PC-3 (cell line): ENCODE results near the gene ATXN10. TPM values are rescaled to one million over a fixed set of nuclear protein-coding genes. Genes with fewer than 3 reads are reported as not detected.

ENCODE experiments used
- ATAC-seq: fragments of 200-7000 bp; cut with Tn5 transposase; 2 replicates; pipeline ENCODE4 v1.9.1; 2020; ENCODE audit warnings: mild to moderate bottlenecking, moderate library complexity
- BruUV-seq: library from RNA; stranded (reverse); fragments of 400-500 nt; replicated peaks from 2 replicates; lab custom pipeline; 2021; lab: Mats Ljungman, UMichigan
- CTCF ChIA-PET: fragments of 300-600 bp; sonication (Branson Sonifier 250); formaldehyde crosslinking; loops from one replicate; lab custom pipeline; 2022; ENCODE audit warnings: antibody characterized with exemption; lab: Charles Lee
- POLR2A ChIA-PET: fragments of 300-600 bp; sonication (Branson Sonifier 250); formaldehyde crosslinking; loops from one replicate; lab custom pipeline; 2022; ENCODE audit warnings: antibody characterized with exemption; ENCODE audit not compliant: unreplicated experiment; lab: Charles Lee
- DNase-seq: peaks from one replicate; pipeline ENCODE4 v3.0.0-alpha.2; 2015
- H2AFZ ChIP-seq: fragments of 300-600 bp; sonication (generic); 2 replicates; pipeline ENCODE4 v1.6.0; 2016; ENCODE audit warnings: antibody characterized with exemption, low read length
- H3F3A ChIP-seq: fragments of 300-600 bp; sonication (generic); one replicate; pipeline ENCODE4 v1.6.0; 2017; ENCODE audit warnings: antibody characterized with exemption, low read length, control low read depth, mild to moderate bottlenecking; ENCODE audit not compliant: unreplicated experiment
- H3K27ac ChIP-seq: fragments of 300-600 bp; sonication (generic); 2 replicates; pipeline ENCODE4 v1.5.1; 2016; ENCODE audit warnings: mild to moderate bottlenecking, low read length
- H3K27me3 ChIP-seq: fragments of 300-600 bp; sonication (generic); 2 replicates; pipeline ENCODE4 v1.6.1; 2016; ENCODE audit warnings: low read length, mixed read lengths
- H3K36me3 ChIP-seq: fragments of 300-600 bp; sonication (generic); 2 replicates; pipeline ENCODE4 v1.6.1; 2016; ENCODE audit warnings: low read depth, mixed run types, low read length, mixed read lengths
- H3K4me1 ChIP-seq: fragments of 300-600 bp; sonication (generic); 2 replicates; pipeline ENCODE4 v1.5.1; 2016; ENCODE audit warnings: low read length; ENCODE audit not compliant: insufficient read depth
- H3K4me2 ChIP-seq: fragments of 300-600 bp; sonication (generic); 2 replicates; pipeline ENCODE4 v1.6.0; 2016; ENCODE audit warnings: low read length
- H3K4me3 ChIP-seq: fragments of 300-600 bp; sonication (generic); 2 replicates; pipeline ENCODE4 v1.5.1; 2016; ENCODE audit warnings: mild to moderate bottlenecking, low read length, mixed read lengths
- H3K79me2 ChIP-seq: fragments of 300-600 bp; sonication (generic); 2 replicates; pipeline ENCODE4 v1.6.1; 2017; ENCODE audit warnings: low read length, mixed read lengths
- H3K9ac ChIP-seq: fragments of 300-600 bp; sonication (generic); 2 replicates; pipeline ENCODE4 v1.6.0; 2016; ENCODE audit warnings: mild to moderate bottlenecking, low read length
- H3K9me2 ChIP-seq: fragments of 300-600 bp; sonication (generic); replicated peaks from 2 replicates; pipeline ENCODE4 v1.6.1; 2016; ENCODE audit warnings: mixed run types, low read length, mixed read lengths
- H3K9me3 ChIP-seq: fragments of 300-600 bp; sonication (generic); 2 replicates; pipeline ENCODE4 v1.6.1; 2016; ENCODE audit warnings: low read length, mixed read lengths
- H4K20me1 ChIP-seq: fragments of 300-600 bp; sonication (generic); 2 replicates; pipeline ENCODE4 v1.6.1; 2016; ENCODE audit warnings: low read length, mixed read lengths
- EZH2 ChIP-seq: fragments of 300-600 bp; sonication (generic); IDR thresholded peaks from one replicate; pipeline ENCODE4 v1.6.1; 2017; ENCODE audit warnings: antibody characterized with exemption, mild to moderate bottlenecking, low read length; ENCODE audit not compliant: unreplicated experiment
- EZH2phosphoT487 ChIP-seq: fragments of 300-600 bp; sonication (generic); IDR thresholded peaks from 2 replicates; pipeline ENCODE4 v1.6.1; 2018; ENCODE audit warnings: mild to moderate bottlenecking, antibody characterized with exemption, low read length, borderline replicate concordance
- intact Hi-C: fragments of 100-400 bp; cut with micrococcal nuclease; formaldehyde crosslinking; loops from 2 replicates; pipeline ENCODE4 v1.9.0; 2023
- total RNA-seq: library from RNA; depleted of rRNA; stranded (reverse); fragments of >200 nt; gene quantifications from 2 replicates; pipeline ENCODE4 v1.2.3, GENCODE V29; 2014
- TF ChIP-seq, protein P1 (sequence below): fragments of 300-600 bp; sonication (generic); conservative IDR thresholded peaks from 2 replicates; pipeline ENCODE4 v1.5.1; 2017; ENCODE audit warnings: antibody characterized with exemption, low read depth, mild to moderate bottlenecking, low read length

ATXN10 gene
- total RNA-seq, 1 experiment from 2014 or later, result 40.6 TPM

DNA sequence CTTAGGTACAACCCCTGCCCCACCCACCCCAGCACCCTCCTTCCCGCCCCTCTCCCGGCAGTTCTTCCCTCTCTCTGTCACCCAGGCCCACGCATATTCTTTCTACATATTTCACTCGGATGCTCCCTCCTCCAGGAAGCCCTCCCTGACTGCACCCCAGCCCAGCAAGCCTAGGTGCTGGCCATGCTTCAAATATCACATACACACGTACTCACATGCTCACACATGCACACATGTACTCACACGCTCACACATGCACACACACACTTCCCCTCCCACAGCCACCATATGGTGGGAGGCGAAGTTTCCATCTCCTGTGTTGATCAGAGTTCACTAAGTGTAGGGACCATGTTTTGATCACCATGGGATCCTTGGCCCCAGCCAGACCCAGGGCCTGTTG lies 214.9 kb downstream of the ATXN10 start:
- Histone ChIP-seq H3F3A (no peaks in the 10 kb centered on the region), H3K27me3 (no peaks in the 10 kb centered on the region), H3K9ac (no peak overlapping the region), H3K4me1 (peaks cover 9% of the 10 kb centered on the region), H4K20me1 (no peaks in the 10 kb centered on the region), H3K36me3 (no peaks in the 10 kb centered on the region), H3K4me2 (no peak overlapping the region), H3K9me2 (no peaks in the 10 kb centered on the region), H3K4me3 (no peak overlapping the region), H3K79me2 (no peaks in the 10 kb centered on the region), H3K9me3 (no peaks in the 10 kb centered on the region), H3K27ac (no peak overlapping the region), H2AFZ (no peak overlapping the region)
- DNase-seq, result no peak
- no peak for TF ChIP-seq EZH2
- TF ChIP-seq, protein P1, sequence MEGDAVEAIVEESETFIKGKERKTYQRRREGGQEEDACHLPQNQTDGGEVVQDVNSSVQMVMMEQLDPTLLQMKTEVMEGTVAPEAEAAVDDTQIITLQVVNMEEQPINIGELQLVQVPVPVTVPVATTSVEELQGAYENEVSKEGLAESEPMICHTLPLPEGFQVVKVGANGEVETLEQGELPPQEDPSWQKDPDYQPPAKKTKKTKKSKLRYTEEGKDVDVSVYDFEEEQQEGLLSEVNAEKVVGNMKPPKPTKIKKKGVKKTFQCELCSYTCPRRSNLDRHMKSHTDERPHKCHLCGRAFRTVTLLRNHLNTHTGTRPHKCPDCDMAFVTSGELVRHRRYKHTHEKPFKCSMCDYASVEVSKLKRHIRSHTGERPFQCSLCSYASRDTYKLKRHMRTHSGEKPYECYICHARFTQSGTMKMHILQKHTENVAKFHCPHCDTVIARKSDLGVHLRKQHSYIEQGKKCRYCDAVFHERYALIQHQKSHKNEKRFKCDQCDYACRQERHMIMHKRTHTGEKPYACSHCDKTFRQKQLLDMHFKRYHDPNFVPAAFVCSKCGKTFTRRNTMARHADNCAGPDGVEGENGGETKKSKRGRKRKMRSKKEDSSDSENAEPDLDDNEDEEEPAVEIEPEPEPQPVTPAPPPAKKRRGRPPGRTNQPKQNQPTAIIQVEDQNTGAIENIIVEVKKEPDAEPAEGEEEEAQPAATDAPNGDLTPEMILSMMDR, result no peak
- TF ChIP-seq EZH2phosphoT487, result no peak
- ATAC-seq, result no peak
- no TSS peak for BruUV-seq
- intact Hi-C loops, result no loop called here
- ChIA-PET POLR2A (no interaction called here), CTCF (no interaction called here)

DNA sequence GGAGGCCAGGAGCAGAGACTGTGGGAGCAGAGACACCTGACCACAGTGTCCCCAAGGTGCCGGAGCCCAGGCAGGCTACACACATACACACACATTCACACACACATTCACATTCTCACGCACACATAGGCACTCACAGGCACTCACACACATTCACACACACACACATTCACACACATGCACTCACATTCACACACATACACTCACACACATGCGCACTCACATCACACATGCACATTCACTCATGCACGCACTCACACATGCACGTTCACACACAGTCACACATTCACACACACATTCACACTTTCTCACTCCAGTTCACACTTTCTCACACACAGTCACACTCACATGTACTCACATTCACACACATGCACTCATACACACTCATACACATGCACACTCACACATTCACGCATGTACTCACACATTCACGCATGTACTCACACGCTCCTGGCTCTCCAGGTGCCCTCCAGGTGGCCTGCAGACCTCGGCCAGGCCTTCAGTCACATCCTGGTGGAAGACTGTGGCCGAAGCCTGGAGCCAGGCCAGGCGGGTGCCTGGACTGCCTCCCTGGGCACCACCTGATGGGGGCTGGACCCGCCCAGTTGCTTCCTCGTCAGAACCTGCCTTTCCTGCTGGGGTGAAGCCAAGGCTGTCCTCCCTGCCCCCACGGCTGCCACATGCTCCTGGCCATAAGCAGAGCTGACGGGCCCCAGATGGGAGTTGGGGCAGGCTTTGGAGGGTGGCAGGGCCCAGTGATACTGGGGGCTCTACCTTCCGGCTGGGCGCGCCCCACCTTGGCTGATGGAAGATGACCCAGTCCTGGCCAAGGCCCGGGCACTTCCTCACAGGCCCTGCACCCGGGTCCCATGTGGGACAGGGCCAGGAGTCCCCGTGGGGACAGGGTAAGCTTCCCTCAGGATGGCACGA lies 215.8 kb downstream of the ATXN10 start:
- Histone ChIP-seq H3K27me3 (no peaks in the 10 kb centered on the region), H3K9me3 (no peaks in the 10 kb centered on the region), H3K9ac (peak overlapping the region; percentile 33; the same call in 1 of the 2 replicates), H2AFZ (no peak overlapping the region), H3K27ac (peak overlapping the region; percentile 40; the same call in 1 of the 2 replicates), H3K79me2 (no peaks in the 10 kb centered on the region), H4K20me1 (no peaks in the 10 kb centered on the region), H3K4me2 (no peak overlapping the region), H3K9me2 (no peaks in the 10 kb centered on the region), H3K4me1 (peaks cover 9% of the 10 kb centered on the region), H3K36me3 (no peaks in the 10 kb centered on the region), H3K4me3 (no peak overlapping the region), H3F3A (no peaks in the 10 kb centered on the region)
- TF ChIP-seq, protein P1, result no peak
- ChIA-PET POLR2A (no interaction called here), CTCF (no interaction called here)
- BruUV-seq, result no TSS peak
- DNase-seq (peak; percentile 68), ATAC-seq (peak; percentile 43)
- intact Hi-C loops, result no loop called here
